Dermis microvascular lymphatic vessel endothelial cell (primary cell): ENCODE data around the gene PRDM16. TPM values are rescaled to one million over a fixed set of nuclear protein-coding genes. Genes with fewer than 3 reads are reported as not detected.
A peak's percentile ranks its signal among the peaks of the same experiment; 100 is the strongest.

Experiments used
- DNase-seq, 2 donors: peaks; one replicate each; pipeline versions ENCODE4 v3.0.0 to v3.0.0-alpha.2; 2010; ENCODE audit warnings: low read depth in 2 of 2
- total RNA-seq: library from RNA; depleted of rRNA; stranded (reverse); fragments of >200 nt; gene quantifications from 2 replicates; pipeline ENCODE4 v1.2.1, GENCODE V29; 2014

The PRDM16 gene
- total RNA-seq, 1 donor from 2014 or later, result not detected

- no peak for DNase-seq
Observed at GRCh38 chr1:3389093-3389833, 320.3 kb downstream of the PRDM16 start.

- DNase-seq, result no peak
Observed at GRCh38 chr1:3390291-3390690, 321.3 kb downstream of the PRDM16 start.

GRCh38 chr1:3391711-3392110, 322.7 kb downstream of the PRDM16 start:
- no peak for DNase-seq

- no peak for DNase-seq
Observed at GRCh38 chr1:3393024-3393986, 324.3 kb downstream of the PRDM16 start.

- no peak for DNase-seq
Observed at GRCh38 chr1:3393987-3394920, 325.3 kb downstream of the PRDM16 start.

GRCh38 chr1:3396411-3396810, 327.4 kb downstream of the PRDM16 start:
- DNase-seq, result no peak

GRCh38 chr1:3397311-3397710, 328.3 kb downstream of the PRDM16 start:
- no peak for DNase-seq

GRCh38 chr1:3398396-3399140, 329.6 kb downstream of the PRDM16 start:
- no peak for DNase-seq

- no peak for DNase-seq
Observed at GRCh38 chr1:3399732-3400131, 330.7 kb downstream of the PRDM16 start.

GRCh38 chr1:3401585-3402257, 332.7 kb downstream of the PRDM16 start:
- no peak for DNase-seq

- DNase-seq, result peak; percentile 22 to 33
Observed at GRCh38 chr1:3402258-3403010, 333.4 kb downstream of the PRDM16 start.

- no peak for DNase-seq
Observed at GRCh38 chr1:3403011-3403345, 334.0 kb downstream of the PRDM16 start.

- no peak for DNase-seq
Observed at GRCh38 chr1:3403388-3404231, 334.6 kb downstream of the PRDM16 start.

- no peak for DNase-seq
Observed at GRCh38 chr1:3404301-3404700, 335.3 kb downstream of the PRDM16 start.

- DNase-seq, result no peak
Observed at GRCh38 chr1:3404801-3405200, 335.8 kb downstream of the PRDM16 start.

- DNase-seq, result no peak
Observed at GRCh38 chr1:3405491-3405890, 336.5 kb downstream of the PRDM16 start.

- no peak for DNase-seq
Observed at GRCh38 chr1:3405974-3406867, 337.2 kb downstream of the PRDM16 start.

- DNase-seq, result no peak
Observed at GRCh38 chr1:3407021-3407420, 338.0 kb downstream of the PRDM16 start.
